Hepatocyte (in vitro differentiated cells): ENCODE measurements around the gene ANKRD44. TPM values are rescaled to one million over a fixed set of nuclear protein-coding genes. Genes with fewer than 3 reads are reported as not detected.

Source experiments
- DNase-seq: peaks from one replicate; pipeline ENCODE4 v3.0.0-alpha.2; 2016; ENCODE audit warnings: low spot score
- H2AFZ ChIP-seq: fragments of 200-600 bp; sonication (generic); 2 replicates; pipeline ENCODE4 v1.6.0; 2016; ENCODE audit warnings: antibody characterized with exemption, mild to moderate bottlenecking
- H3K27ac ChIP-seq: fragments of 200-600 bp; sonication (generic); 2 replicates; pipeline ENCODE4 v1.5.1; 2016; ENCODE audit warnings: mild to moderate bottlenecking
- H3K27me3 ChIP-seq: fragments of 200-600 bp; sonication (generic); 2 replicates; pipeline ENCODE4 v1.6.1; 2016
- H3K36me3 ChIP-seq: fragments of 200-600 bp; sonication (generic); replicated peaks from 2 replicates; pipeline ENCODE4 v1.5.1; 2016; ENCODE audit warnings: low read depth; ENCODE audit not compliant: insufficient read depth
- H3K4me1 ChIP-seq: fragments of 200-600 bp; sonication (generic); 2 replicates; pipeline ENCODE4 v1.5.1; 2016; ENCODE audit warnings: mild to moderate bottlenecking, moderate library complexity; ENCODE audit not compliant: insufficient read depth
- H3K4me2 ChIP-seq: fragments of 200-600 bp; sonication (generic); 2 replicates; pipeline ENCODE4 v1.6.0; 2016
- H3K4me3 ChIP-seq: fragments of 200-600 bp; sonication (generic); 2 replicates; pipeline ENCODE4 v1.5.1; 2016; ENCODE audit warnings: mild to moderate bottlenecking
- H3K79me2 ChIP-seq: fragments of 200-600 bp; sonication (generic); 2 replicates; pipeline ENCODE4 v1.6.0; 2017; ENCODE audit warnings: mild to moderate bottlenecking
- H3K9me2 ChIP-seq: fragments of 200-600 bp; sonication (generic); replicated peaks from 2 replicates; pipeline ENCODE4 v1.6.0; 2017; ENCODE audit warnings: mild to moderate bottlenecking; ENCODE audit not compliant: insufficient read depth
- H3K9me3 ChIP-seq: fragments of 200-600 bp; sonication (generic); 2 replicates; pipeline ENCODE4 v1.5.1; 2016; ENCODE audit warnings: low read depth, mild to moderate bottlenecking
- H4K20me1 ChIP-seq: fragments of 200-600 bp; sonication (generic); 2 replicates; pipeline ENCODE4 v1.6.0; 2016; ENCODE audit warnings: mild to moderate bottlenecking; ENCODE audit not compliant: insufficient read depth, poor library complexity, severe bottlenecking
- CTCF ChIP-seq: fragments of 200-600 bp; sonication (generic); IDR thresholded peaks from 2 replicates; pipeline ENCODE4 v1.5.1; 2016; ENCODE audit warnings: antibody characterized with exemption, mild to moderate bottlenecking; ENCODE audit not compliant: poor library complexity
- EZH2 ChIP-seq: fragments of 200-600 bp; sonication (generic); IDR thresholded peaks from 2 replicates; pipeline ENCODE4 v1.6.1; 2016; ENCODE audit warnings: antibody characterized with exemption, mild to moderate bottlenecking, borderline replicate concordance
- EZH2phosphoT487 ChIP-seq: fragments of 200-600 bp; sonication (generic); IDR thresholded peaks from one replicate; pipeline ENCODE4 v1.6.1; 2018; ENCODE audit warnings: antibody characterized with exemption, mild to moderate bottlenecking, low read depth, moderate library complexity; ENCODE audit not compliant: unreplicated experiment, severe bottlenecking
- WGBS: methylation state at CpG from one replicate; pipeline ENCODE4 v1.1.6; 2016; ENCODE audit warnings: low lambda C conversion rate; ENCODE audit errors: missing lambda C conversion rate; 5-methylcytosine and 5-hydroxymethylcytosine counted together
- polyA plus RNA-seq: library from polyadenylated mRNA; unstranded; fragments of >200 nt; fragmentation: Nextera tagmentation; extraction: Ambion mirVana; gene quantifications from 2 replicates; pipeline ENCODE4 v1.2.1, GENCODE V29; 2016
- total RNA-seq: library from RNA; depleted of rRNA; stranded (reverse); fragments of >200 nt; gene quantifications from 2 replicates; pipeline ENCODE4 v1.2.3, GENCODE V29; 2014

ANKRD44 gene
- total and polyA plus RNA-seq, 2 experiments from 2014 or later = 5.9 to 9.1 TPM

DNA sequence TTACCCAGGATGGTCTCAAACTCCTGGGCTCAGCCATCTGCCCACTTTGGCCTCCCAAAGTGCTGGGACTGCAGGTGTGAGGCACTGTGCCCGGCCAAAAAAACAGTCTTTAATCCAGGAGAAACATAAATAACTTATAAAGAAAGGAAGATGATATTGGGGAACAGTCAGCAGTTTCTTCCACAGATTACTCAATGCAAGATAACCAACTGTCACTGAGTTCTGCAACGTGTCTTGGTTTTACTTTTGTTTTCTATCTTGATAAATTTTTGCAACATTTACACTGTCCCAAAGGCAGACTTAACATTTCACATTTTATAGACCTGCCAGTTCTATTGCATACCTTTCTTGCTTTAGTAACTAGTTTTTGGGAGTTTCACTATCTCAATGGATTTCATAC lies 71.1 kb downstream of the ANKRD44 start:
- Histone ChIP-seq H3K9me3 (no peaks in the 10 kb centered on the region), H3K4me2 (no peak overlapping the region), H3K9me2 (no peaks in the 10 kb centered on the region), H3K27ac (no peak overlapping the region), H4K20me1 (no peaks in the 10 kb centered on the region), H3K79me2 (no peaks in the 10 kb centered on the region), H3K36me3 (no peaks in the 10 kb centered on the region), H3K27me3 (no peaks in the 10 kb centered on the region), H3K4me1 (no peaks in the 10 kb centered on the region), H3K4me3 (no peak overlapping the region), H2AFZ (no peak overlapping the region)
- WGBS = 75% methylated on average over 2 of the region's 2 CpGs
- no peak for DNase-seq
- TF ChIP-seq EZH2 (no peak), EZH2phosphoT487 (no peak), CTCF (no peak)

GRCh38 chr2:197238043-197238365 lies 72.6 kb downstream of the ANKRD44 start:
- H3K27ac ChIP-seq = no peak overlapping the region
- no peaks in the 10 kb centered on the region for H3K27me3 ChIP-seq
- H3K9me2 ChIP-seq = no peaks in the 10 kb centered on the region
- 85% methylated on average over 2 of the region's 2 CpGs for WGBS
- H3K9me3 ChIP-seq = no peaks in the 10 kb centered on the region
- no peaks in the 10 kb centered on the region for H3K4me1 ChIP-seq
- H4K20me1 ChIP-seq = no peaks in the 10 kb centered on the region
- H2AFZ ChIP-seq = no peak overlapping the region
- no peaks in the 10 kb centered on the region for H3K79me2 ChIP-seq
- no peak for DNase-seq
- TF ChIP-seq EZH2phosphoT487 (no peak), EZH2 (no peak), CTCF (no peak)
- H3K4me2 ChIP-seq = no peak overlapping the region
- no peaks in the 10 kb centered on the region for H3K36me3 ChIP-seq
- no peak overlapping the region for H3K4me3 ChIP-seq

DNA sequence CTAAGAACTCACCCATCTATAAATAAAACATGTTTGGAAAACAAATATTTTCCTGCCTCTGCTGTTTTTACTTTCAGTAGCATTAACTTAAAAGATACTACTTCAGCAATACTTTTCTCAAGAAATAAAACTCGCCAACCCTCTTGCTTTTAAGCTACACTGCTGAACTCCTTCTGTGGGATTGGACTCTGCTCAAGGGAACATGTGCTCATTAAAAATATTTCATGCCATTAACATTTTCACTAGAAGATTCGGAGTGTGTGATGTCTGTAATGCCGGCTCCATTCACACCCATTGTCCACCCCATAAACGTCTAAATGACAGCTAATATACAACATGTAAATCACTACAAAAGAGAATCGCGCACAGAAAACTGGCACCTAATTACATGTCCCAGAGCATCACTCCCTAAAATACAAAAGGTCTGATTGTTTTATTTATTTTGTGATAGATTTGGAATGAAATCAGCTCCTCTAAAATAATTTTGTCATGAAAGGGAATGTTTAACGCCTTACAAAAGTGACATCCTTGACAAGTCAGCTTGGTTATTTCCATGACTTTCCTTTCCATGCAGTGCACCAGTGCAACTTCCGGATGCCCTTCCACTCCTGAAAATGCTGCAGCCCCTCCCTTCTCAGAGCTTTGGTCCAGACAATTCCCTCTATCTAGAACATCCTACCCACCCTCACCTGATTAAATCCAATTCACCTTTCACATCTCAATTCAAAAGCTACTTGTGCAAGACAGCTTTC lies 73.1 kb downstream of the ANKRD44 start:
- H3K36me3 ChIP-seq = no peaks in the 10 kb centered on the region
- DNase-seq = no peak
- H2AFZ ChIP-seq = no peak overlapping the region
- H3K27ac ChIP-seq = no peak overlapping the region
- H3K79me2 ChIP-seq = no peaks in the 10 kb centered on the region
- H3K9me2 ChIP-seq = no peaks in the 10 kb centered on the region
- no peaks in the 10 kb centered on the region for H3K27me3 ChIP-seq
- H3K4me3 ChIP-seq = no peak overlapping the region
- H4K20me1 ChIP-seq = no peaks in the 10 kb centered on the region
- H3K4me2 ChIP-seq = no peak overlapping the region
- no peaks in the 10 kb centered on the region for H3K9me3 ChIP-seq
- TF ChIP-seq EZH2phosphoT487 (no peak), EZH2 (no peak), CTCF (no peak)
- H3K4me1 ChIP-seq = no peaks in the 10 kb centered on the region
- WGBS = 91% methylated on average over 8 of the region's 8 CpGs
